NCI-H69 (cell line): Measurements from ENCODE around the gene MYEF2.

ENCODE experiments used
- DNase-seq: peaks from one replicate; lab custom pipeline; 2025; lab: John Stamatoyannopoulos, UW

The MYEF2 gene

GRCh38 chr15:48177766-48178647, at the start of gene MYEF2:
Gene MYEF2 (minus strand): TSS chr15:48178295. CDS start chr15:48178237, 58 bp downstream.
- peak; percentile 96 for DNase-seq

- DNase-seq: peak; percentile 53
Measured at GRCh38 chr15:48225771-48226170, 47.7 kb upstream of the MYEF2 start.

GRCh38 chr15:48222627-48223026, 44.5 kb upstream of the MYEF2 start:
- DNase-seq: peak; percentile 23

GRCh38 chr15:48221885-48222284, 43.8 kb upstream of the MYEF2 start:
- DNase-seq: peak; percentile 54

GRCh38 chr15:48221261-48221660, 43.2 kb upstream of the MYEF2 start:
- DNase-seq: no peak

- no peak for DNase-seq
Measured at GRCh38 chr15:48205981-48206380, 27.9 kb upstream of the MYEF2 start, which contains the start of gene SLC12A1. Gene SLC12A1 (plus strand): TSS chr15:48206302. CDS start chr15:48207720, 1,418 bp downstream.

- DNase-seq: no peak
Measured at GRCh38 chr15:48202068-48202467, 24.0 kb upstream of the MYEF2 start.

GRCh38 chr15:48191574-48192225, 13.6 kb upstream of the MYEF2 start, which contains the start of gene CTXN2:
Gene CTXN2 (plus strand): TSS chr15:48191665. CDS start chr15:48201301, 9,636 bp downstream.
- peak; percentile 90 for DNase-seq

- DNase-seq: peak; percentile 72
Measured at GRCh38 chr15:48190932-48191573, 13.0 kb upstream of the MYEF2 start.

- no peak for DNase-seq
Measured at GRCh38 chr15:48186271-48186670, 8.2 kb upstream of the MYEF2 start.

- no peak for DNase-seq
Measured at GRCh38 chr15:48185529-48185928, 7.4 kb upstream of the MYEF2 start.

- DNase-seq: no peak
Measured at GRCh38 chr15:48182749-48183148, 4.7 kb upstream of the MYEF2 start.

GRCh38 chr15:48178648-48178931, 495 bp upstream of the MYEF2 start:
- DNase-seq: no peak

- peak; percentile 86 for DNase-seq
Measured at GRCh38 chr15:48177383-48177765, 721 bp downstream of the MYEF2 start.

- DNase-seq: no peak
Measured at GRCh38 chr15:48176957-48177356, 1.1 kb downstream of the MYEF2 start.

- DNase-seq: peak; percentile 28
Measured at GRCh38 chr15:48176112-48176511, 2.0 kb downstream of the MYEF2 start.

- no peak for DNase-seq
Measured at GRCh38 chr15:48175126-48175525, 3.0 kb downstream of the MYEF2 start.

GRCh38 chr15:48170981-48171380, 7.1 kb downstream of the MYEF2 start:
- DNase-seq: peak; percentile 81

GRCh38 chr15:48168616-48169015, 9.5 kb downstream of the MYEF2 start:
- no peak for DNase-seq

- DNase-seq: no peak
Measured at GRCh38 chr15:48153526-48153925, 24.6 kb downstream of the MYEF2 start.

- DNase-seq: no peak
Measured at GRCh38 chr15:48149858-48150257, 28.2 kb downstream of the MYEF2 start.

GRCh38 chr15:48147358-48147757, 30.7 kb downstream of the MYEF2 start:
- DNase-seq: no peak

- DNase-seq: no peak
Measured at GRCh38 chr15:48145923-48146322, 32.2 kb downstream of the MYEF2 start.
